Gastroesophageal sphincter (tissue), 4 donors: Measurements from ENCODE around the gene ADAMTS12. TPM values are rescaled to one million over a fixed set of nuclear protein-coding genes. Genes with fewer than 3 reads are reported as not detected.

Experiments
- ATAC-seq: fragments of 150-250 bp; one replicate; pipeline ENCODE4 v1.9.1; 2016; ENCODE audit warnings: mild to moderate bottlenecking, moderate library complexity
- H3K27ac ChIP-seq, 4 donors: fragments of 200-600 bp; sonication (generic) in 3 of 4; 1 replicate in 3 of 4; 2 replicates in 1 of 4; pipeline ENCODE4 v1.5.1; 2016 to 2019
- H3K27me3 ChIP-seq: fragments of 200-600 bp; sonication (generic); one replicate; pipeline ENCODE4 v1.5.1; 2019
- H3K36me3 ChIP-seq, 2 donors: fragments of 200-600 bp; sonication (generic); one replicate each; pipeline ENCODE4 v1.5.1; 2019; ENCODE audit warnings: control low read depth in 1 of 2
- H3K4me1 ChIP-seq, 3 donors: fragments of 200-600 bp; sonication (generic); 1 replicate in 2 of 3; 2 replicates in 1 of 3; pipeline ENCODE4 v1.5.1; 2016 to 2019; ENCODE audit warnings: control low read depth in 2 of 3
- H3K4me3 ChIP-seq, 2 donors: fragments of 200-600 bp; sonication (generic); one replicate each; pipeline ENCODE4 v1.5.1; 2019; ENCODE audit warnings: mild to moderate bottlenecking in 1 of 2, moderate library complexity in 1 of 2
- H3K9me3 ChIP-seq, 3 donors: fragments of 200-600 bp; sonication (generic); one replicate each; pipeline ENCODE4 v1.5.1; 2017 to 2019; ENCODE audit warnings: control low read depth in 2 of 3
- CTCF ChIP-seq, 4 experiments: fragments of 200-600 bp in 2 of 4; fragments of 450-650 bp in 2 of 4; sonication (generic) in 1 of 4; IDR thresholded peaks; one replicate each; pipeline ENCODE4 v1.5.1; 2017 to 2019; ENCODE audit warnings: antibody characterized with exemption in 4 of 4, mild to moderate bottlenecking in 2 of 4, moderate library complexity in 2 of 4
- EP300 ChIP-seq: sonication (generic); formaldehyde crosslinking; IDR thresholded peaks from one replicate; pipeline ENCODE4 v1.6.1; 2017; ENCODE audit warnings: antibody characterized with exemption, mild to moderate bottlenecking
- POLR2A ChIP-seq, 2 donors: fragments of 450-650 bp; IDR thresholded peaks; one replicate each; pipeline ENCODE4 v1.6.1; 2017; ENCODE audit warnings: antibody characterized with exemption in 2 of 2, mild to moderate bottlenecking in 2 of 2, moderate library complexity in 1 of 2
- POLR2AphosphoS5 ChIP-seq: sonication (generic); formaldehyde crosslinking; IDR thresholded peaks from one replicate; pipeline ENCODE4 v1.6.1; 2017; ENCODE audit warnings: antibody characterized with exemption
- WGBS, 2 donors: methylation state at CpG; one replicate each; pipeline ENCODE4 v1.1.5; 2018; ENCODE audit warnings: low coverage in 1 of 2; 5-methylcytosine and 5-hydroxymethylcytosine counted together
- total RNA-seq, 4 donors: library from RNA; depleted of rRNA; stranded (reverse); fragments of >200 nt; gene quantifications; one replicate each; pipeline ENCODE4 v1.1.0, GENCODE V29; 2016

ADAMTS12 gene
- total RNA-seq, 4 donors from 2014 or later: 2.6 to 6.5 (median 5.2) TPM

- TF ChIP-seq EP300 (no peak), CTCF (IDR thresholded peaks at IDR 0.05) (no peak), POLR2AphosphoS5 (no peak), POLR2A (IDR thresholded peaks at IDR 0.05) (no peak)
- Histone ChIP-seq H3K9me3 (no peaks in the 10 kb centered on the region), H3K36me3 (no peaks in the 10 kb centered on the region), H3K27me3 (peaks cover 73% of the 10 kb centered on the region), H3K4me3 (no peak overlapping the region), H3K27ac (no peak overlapping the region), H3K4me1 (peaks cover 0 to 28% (median 10%) of the 10 kb centered on the region in 3 donors)
- WGBS, 2 donors: 8 to 23% methylated on average over 11 to 13 of the region's 54 CpGs
- no peak for ATAC-seq
Observed at GRCh38 chr5:33937707-33938506, 46.1 kb upstream of the ADAMTS12 start.

- WGBS, 2 donors: 20% methylated on average over 1 of the region's 54 CpGs; no CpG with 5 or more reads in 1 of the 2 donors
- no peak for ATAC-seq
- H3K27me3 ChIP-seq: peaks cover 67% of the 10 kb centered on the region
- TF ChIP-seq POLR2AphosphoS5 (no peak), POLR2A (IDR thresholded peaks at IDR 0.05) (no peak), CTCF (IDR thresholded peaks at IDR 0.05) (no peak), EP300 (no peak)
- H3K36me3 ChIP-seq: no peaks in the 10 kb centered on the region
- H3K4me1 ChIP-seq: peaks cover 0 to 28% (median 10%) of the 10 kb centered on the region in 3 donors
- no peak overlapping the region for H3K27ac ChIP-seq
- H3K4me3 ChIP-seq: peak overlapping the region in 1 of 2 donors; percentile 38
- H3K9me3 ChIP-seq: no peaks in the 10 kb centered on the region
Observed at GRCh38 chr5:33937017-33937706, 45.4 kb upstream of the ADAMTS12 start.

- ATAC-seq: peak; percentile 3
Observed at GRCh38 chr5:33936381-33937016, 44.7 kb upstream of the ADAMTS12 start, which contains the start of gene RXFP3. Gene RXFP3, plus strand, starts transcription at chr5:33936386. Its CDS starts 355 bp downstream, at chr5:33936741.

GRCh38 chr5:33936004-33936380 lies 44.2 kb upstream of the ADAMTS12 start:
- no peaks in the 10 kb centered on the region for H3K9me3 ChIP-seq
- peaks cover 0 to 28% (median 10%) of the 10 kb centered on the region in 3 donors for H3K4me1 ChIP-seq
- no peaks in the 10 kb centered on the region for H3K36me3 ChIP-seq
- no peak overlapping the region for H3K27ac ChIP-seq
- peak overlapping the region in 1 of 2 donors; percentile 38 for H3K4me3 ChIP-seq
- peak; percentile 52 for ATAC-seq
- WGBS, 2 donors: 9% methylated on average over 6 of the region's 30 CpGs; no CpG with 5 or more reads in 1 of the 2 donors
- H3K27me3 ChIP-seq: peaks cover 56% of the 10 kb centered on the region
- peak in 3 of 4 experiments; percentile 45 to 59 (median 59) for TF ChIP-seq CTCF (IDR thresholded peaks at IDR 0.05)
- TF ChIP-seq POLR2AphosphoS5: no peak

More at GRCh38 chr5:33936381-33937016, 44.7 kb upstream of the ADAMTS12 start, which contains the start of gene RXFP3:
- Histone ChIP-seq H3K27ac (no peak within 1 kb of the TSS), H3K9me3 (no peaks in the 10 kb centered on the region), H3K36me3 (no peaks in the 10 kb centered on the region), H3K4me1 (peaks cover 0 to 28% (median 10%) of the 10 kb centered on the region in 3 donors), H3K4me3 (peak within 1 kb of the TSS in 1 of 2 donors; percentile 38), H3K27me3 (peaks cover 61% of the 10 kb centered on the region)
- WGBS, 2 donors: no CpG with 5 or more reads among the region's 45 CpGs
- no peak for TF ChIP-seq EP300
- TF ChIP-seq POLR2AphosphoS5: no peak
- no peak for TF ChIP-seq CTCF (IDR thresholded peaks at IDR 0.05)
- TF ChIP-seq POLR2A (IDR thresholded peaks at IDR 0.05): no peak
